Activated T-cell treated with anti-CD3 and anti-CD28 coated beads, Interleukin-2, amount 50 U/mL, for 24 hours (primary cell): ENCODE results near the gene PGLYRP3.
A peak's percentile ranks its signal among the peaks of the same experiment; 100 is the strongest.
"Not testable (repeated sequence)": the region's sequence is repeated elsewhere in the genome, so short reads cannot be mapped to it uniquely, and the experiment has no call there.

Experiments
- DNase-seq: peaks from one replicate; pipeline ENCODE4 v3.0.0-alpha.2; 2020
- H3K27ac Mint-ChIP-seq: 2 replicates; pipeline ENCODE4 v1.8.0; 2020; ENCODE audit warnings: mild to moderate bottlenecking, mixed read lengths
- H3K27me3 Mint-ChIP-seq: 2 replicates; pipeline ENCODE4 v1.8.0; 2020; ENCODE audit warnings: mixed read lengths
- H3K36me3 Mint-ChIP-seq: 2 replicates; pipeline ENCODE4 v1.8.0; 2020; ENCODE audit warnings: low read depth, mixed read lengths
- H3K4me1 Mint-ChIP-seq: 2 replicates; pipeline ENCODE4 v1.8.0; 2020; ENCODE audit warnings: low read depth, mixed read lengths
- H3K4me3 Mint-ChIP-seq: 2 replicates; pipeline ENCODE4 v1.8.0; 2020; ENCODE audit warnings: mild to moderate bottlenecking, moderate library complexity, mixed read lengths
- H3K9me3 Mint-ChIP-seq: 2 replicates; pipeline ENCODE4 v1.8.0; 2020; ENCODE audit warnings: mixed read lengths

The PGLYRP3 gene

GRCh38 chr1:153353226-153353947, 40.6 kb upstream of the PGLYRP3 start:
- peaks cover 18% of the 10 kb centered on the region for H3K27me3 Mint-ChIP-seq
- DNase-seq: no peak
- H3K4me1 Mint-ChIP-seq: peaks cover 13% of the 10 kb centered on the region
- H3K36me3 Mint-ChIP-seq: no peaks in the 10 kb centered on the region
- H3K4me3 Mint-ChIP-seq: no peak overlapping the region
- no peaks in the 10 kb centered on the region for H3K9me3 Mint-ChIP-seq
- H3K27ac Mint-ChIP-seq: no peak overlapping the region

GRCh38 chr1:153352523-153352922, 39.8 kb upstream of the PGLYRP3 start:
- Mint-ChIP-seq H3K4me1 (peaks cover 6% of the 10 kb centered on the region), H3K36me3 (no peaks in the 10 kb centered on the region), H3K4me3 (no peak overlapping the region), H3K27ac (no peak overlapping the region), H3K27me3 (peaks cover 24% of the 10 kb centered on the region), H3K9me3 (no peaks in the 10 kb centered on the region)
- peak; percentile 67 for DNase-seq

DNA sequence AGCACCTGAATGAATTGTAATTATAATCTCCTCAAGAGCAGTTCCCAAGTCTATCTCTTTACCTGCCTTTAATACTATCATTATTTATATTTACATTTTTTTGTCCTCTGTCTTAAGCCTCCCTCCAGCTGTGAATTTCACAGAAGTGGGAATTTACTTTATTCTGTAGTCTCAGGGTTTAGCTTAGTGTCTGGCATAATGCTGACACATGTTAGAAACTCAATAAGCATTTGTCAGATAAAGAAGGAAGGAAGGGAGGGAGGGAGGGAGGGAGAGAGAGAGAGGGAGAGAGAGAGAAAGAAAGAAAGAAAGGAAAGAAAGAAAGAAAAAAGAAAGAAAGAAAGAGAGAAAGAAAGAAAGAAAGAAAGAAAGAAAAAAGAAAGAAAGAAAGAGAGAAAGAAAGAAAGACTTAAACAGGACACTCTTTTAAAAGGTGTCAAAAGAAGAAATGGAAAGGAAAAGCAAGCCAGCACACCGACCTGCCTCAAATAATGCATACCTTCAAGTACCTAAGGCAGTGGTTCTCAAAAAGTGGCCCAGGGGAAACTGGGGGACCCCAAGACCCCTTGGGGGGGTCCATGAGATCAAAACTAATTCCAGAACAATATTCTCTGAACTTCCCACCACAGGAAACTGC, 37.7 kb upstream of the PGLYRP3 start:
- no peak for DNase-seq
- H3K4me3 Mint-ChIP-seq: no peak overlapping the region
- H3K9me3 Mint-ChIP-seq: no peaks in the 10 kb centered on the region
- H3K27me3 Mint-ChIP-seq: peaks cover 32% of the 10 kb centered on the region
- no peaks in the 10 kb centered on the region for H3K36me3 Mint-ChIP-seq
- no peak overlapping the region for H3K27ac Mint-ChIP-seq
- peaks cover 13% of the 10 kb centered on the region for H3K4me1 Mint-ChIP-seq

DNA sequence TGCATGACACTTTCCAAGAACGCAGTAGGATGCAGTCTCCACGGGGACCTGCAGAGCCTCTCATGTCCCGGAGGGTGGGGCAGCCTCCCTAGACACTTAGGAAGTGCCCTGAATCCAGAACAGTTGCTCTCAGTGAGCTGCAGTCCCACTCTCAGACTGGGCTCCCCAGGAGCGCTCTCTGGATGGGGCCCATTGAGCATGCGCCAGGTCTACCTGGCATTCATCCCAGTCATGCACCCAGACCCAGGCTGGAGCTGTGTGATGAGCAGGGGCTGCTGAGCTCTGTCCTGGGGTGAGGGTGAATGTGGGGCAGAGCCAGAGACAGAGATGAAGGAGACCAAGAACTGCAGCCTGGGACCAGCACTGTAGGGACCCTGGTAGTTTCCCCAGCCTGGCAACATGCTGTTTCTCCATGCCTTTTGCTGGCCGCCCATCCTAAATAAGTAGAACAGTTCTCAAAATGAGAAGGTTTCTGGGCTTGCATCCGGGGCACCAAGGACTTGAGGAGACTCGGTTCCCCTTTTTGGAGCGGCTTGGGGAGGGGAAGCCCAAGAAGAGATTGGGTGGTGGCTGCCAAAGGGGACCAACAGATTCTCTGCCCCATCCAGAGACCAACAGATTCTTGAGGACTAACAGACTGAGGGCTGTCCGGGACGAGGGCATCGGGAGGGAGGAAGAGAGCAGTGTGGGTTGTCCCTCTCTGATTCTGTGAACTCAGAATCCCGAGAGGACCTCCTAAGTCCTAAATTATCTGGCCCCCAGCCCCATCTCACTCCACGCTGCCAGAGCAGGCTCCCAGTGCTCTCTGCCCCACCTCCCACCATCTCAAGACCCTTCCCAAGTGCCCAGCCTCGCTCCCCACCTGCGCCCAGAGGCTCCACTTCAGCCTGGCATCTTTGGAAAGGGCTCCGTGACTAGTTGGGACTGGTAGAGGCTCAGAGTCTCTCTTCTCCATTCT, 36.9 kb upstream of the PGLYRP3 start:
- Mint-ChIP-seq H3K27ac (no peak overlapping the region), H3K4me1 (peaks cover 20% of the 10 kb centered on the region), H3K9me3 (no peaks in the 10 kb centered on the region), H3K36me3 (no peaks in the 10 kb centered on the region), H3K4me3 (no peak overlapping the region), H3K27me3 (peaks cover 32% of the 10 kb centered on the region)
- no peak for DNase-seq

GRCh38 chr1:153348511-153349362, 36.0 kb upstream of the PGLYRP3 start, which contains the start of gene PGLYRP4:
PGLYRP4 (minus strand) TSS chr1:153348841; CDS start chr1:153347932, 909 bp downstream.
- H3K36me3 Mint-ChIP-seq: no peaks in the 10 kb centered on the region
- no peak within 1 kb of the TSS for H3K4me3 Mint-ChIP-seq
- peaks cover 32% of the 10 kb centered on the region for H3K27me3 Mint-ChIP-seq
- H3K4me1 Mint-ChIP-seq: peaks cover 27% of the 10 kb centered on the region
- H3K9me3 Mint-ChIP-seq: no peaks in the 10 kb centered on the region
- DNase-seq: no peak
- H3K27ac Mint-ChIP-seq: no peak within 1 kb of the TSS

DNA sequence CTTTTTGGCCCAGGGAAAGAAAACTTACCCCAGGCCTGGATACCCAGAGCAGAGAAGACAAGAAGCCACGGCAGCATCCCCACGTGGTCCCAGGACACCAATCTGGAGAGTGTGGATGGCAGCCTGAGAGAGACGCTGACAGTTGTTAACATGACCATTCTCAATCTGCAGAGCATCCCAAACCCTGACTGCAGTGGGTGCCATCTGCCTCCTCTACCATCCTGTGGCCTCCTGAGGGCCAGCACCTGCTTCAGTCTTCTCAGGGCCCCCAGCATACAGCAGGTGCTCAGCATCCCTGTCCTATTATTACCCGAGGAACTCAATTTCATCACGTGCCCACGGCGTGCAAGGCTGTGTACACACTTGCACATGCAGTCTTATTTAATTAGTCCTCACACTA, 35.1 kb upstream of the PGLYRP3 start:
- Mint-ChIP-seq H3K36me3 (no peaks in the 10 kb centered on the region), H3K4me1 (peaks cover 31% of the 10 kb centered on the region), H3K4me3 (no peak overlapping the region), H3K27ac (no peak overlapping the region), H3K9me3 (no peaks in the 10 kb centered on the region), H3K27me3 (peaks cover 32% of the 10 kb centered on the region)
- no peak for DNase-seq

DNA sequence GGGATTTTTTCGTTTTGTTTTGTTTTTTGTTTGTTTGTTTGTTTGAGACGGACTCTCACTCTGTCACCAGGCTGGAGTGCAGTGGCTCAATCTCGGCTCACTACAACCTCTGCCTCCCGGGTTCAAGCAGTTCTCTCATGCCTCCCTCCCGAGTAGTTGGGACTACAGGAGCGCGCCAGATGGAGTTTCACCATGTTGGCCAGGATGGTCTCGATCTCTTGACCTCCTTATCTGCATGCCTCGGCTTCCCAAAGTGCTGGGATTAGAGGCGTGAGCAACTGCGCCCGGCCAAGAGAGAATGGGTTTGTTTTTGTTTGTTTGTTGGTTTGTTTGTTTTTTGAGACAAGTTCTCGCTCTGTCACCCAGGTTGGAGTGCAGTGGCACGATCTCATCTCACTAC, 34.3 kb upstream of the PGLYRP3 start:
- not testable (repeated sequence) for H3K27ac Mint-ChIP-seq, H3K4me3 Mint-ChIP-seq, H3K9me3 Mint-ChIP-seq, DNase-seq, H3K36me3 Mint-ChIP-seq
- Mint-ChIP-seq H3K4me1 (peaks cover 34% of the 10 kb centered on the region), H3K27me3 (peaks cover 39% of the 10 kb centered on the region)

DNA sequence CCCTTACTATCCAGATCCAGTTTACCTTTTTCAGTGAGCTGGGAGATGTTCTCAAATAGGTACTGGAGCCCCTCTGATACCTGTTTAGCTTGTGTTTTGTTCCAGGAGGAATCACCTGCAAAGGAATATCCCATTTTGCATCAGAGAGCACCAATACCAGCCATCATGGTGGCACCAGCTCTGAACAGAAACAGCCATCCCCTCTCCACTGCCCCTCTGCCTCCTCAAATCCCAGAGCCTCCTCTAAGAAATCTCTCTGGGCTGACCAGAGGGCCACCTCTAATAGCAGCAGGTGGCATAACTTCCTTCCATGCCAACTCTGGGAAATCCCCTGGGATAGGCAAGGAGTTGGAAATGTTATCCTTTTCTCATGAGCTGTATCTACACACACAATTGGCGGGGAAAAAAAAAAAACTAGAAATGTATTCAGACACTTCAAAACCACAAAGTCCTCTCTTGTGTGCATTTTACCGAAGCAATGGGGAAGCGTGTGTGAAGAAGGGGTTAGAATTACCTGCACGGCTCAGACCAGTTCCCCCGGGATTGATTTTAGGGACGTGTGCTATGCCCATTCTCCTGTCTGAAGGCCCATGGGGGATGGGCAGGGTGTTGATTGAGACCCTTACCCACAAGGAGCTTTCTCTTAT, 33.4 kb upstream of the PGLYRP3 start:
- no peak overlapping the region for H3K4me3 Mint-ChIP-seq
- no peaks in the 10 kb centered on the region for H3K36me3 Mint-ChIP-seq
- H3K27me3 Mint-ChIP-seq: peaks cover 39% of the 10 kb centered on the region
- peaks cover 34% of the 10 kb centered on the region for H3K4me1 Mint-ChIP-seq
- H3K9me3 Mint-ChIP-seq: no peaks in the 10 kb centered on the region
- H3K27ac Mint-ChIP-seq: no peak overlapping the region
- no peak for DNase-seq

DNA sequence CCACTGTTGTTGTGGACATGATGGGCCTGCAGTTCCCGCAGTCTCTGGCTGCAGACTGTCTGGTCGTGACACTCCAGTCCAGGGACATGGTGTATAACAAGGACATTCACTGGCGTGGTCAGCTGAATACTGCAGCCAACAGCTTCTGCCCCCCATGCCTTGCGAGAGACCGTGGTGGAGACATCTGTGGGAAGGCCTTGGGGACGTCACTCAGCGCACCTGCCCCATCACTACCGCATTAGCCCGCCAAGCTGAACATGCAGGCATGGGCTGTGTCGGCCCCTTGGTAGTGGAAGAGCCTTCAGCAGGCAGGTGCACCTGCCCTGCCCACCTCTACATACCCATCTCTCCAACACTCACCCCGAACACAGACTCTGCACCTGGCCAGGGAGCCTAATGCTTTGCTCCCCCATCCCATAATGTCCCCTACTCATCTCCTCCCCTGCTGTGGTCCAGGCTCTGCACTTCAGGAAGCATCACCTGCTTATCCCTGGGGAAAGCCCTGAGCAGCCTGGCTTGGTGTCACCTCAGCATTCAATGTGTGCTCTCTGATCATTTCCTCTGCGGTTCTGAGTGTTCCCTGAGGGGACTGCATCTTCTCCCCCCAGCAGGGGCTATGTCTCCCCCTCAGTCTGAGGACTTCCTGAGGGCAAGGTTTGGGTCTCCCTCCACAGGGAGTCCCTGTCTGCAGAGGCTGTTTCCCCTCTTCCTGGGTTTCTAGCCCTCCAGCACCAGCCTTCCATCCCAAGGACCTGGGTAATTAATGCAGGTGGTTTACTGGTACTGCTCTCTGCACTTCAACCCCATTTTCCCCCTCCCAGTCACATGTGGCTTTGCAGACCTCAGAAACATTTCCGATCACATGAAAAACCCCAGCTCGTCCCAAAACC, 32.7 kb upstream of the PGLYRP3 start:
- H3K4me3 Mint-ChIP-seq: no peak overlapping the region
- peaks cover 36% of the 10 kb centered on the region for H3K4me1 Mint-ChIP-seq
- no peak for DNase-seq
- peaks cover 36% of the 10 kb centered on the region for H3K27me3 Mint-ChIP-seq
- H3K9me3 Mint-ChIP-seq: no peaks in the 10 kb centered on the region
- no peaks in the 10 kb centered on the region for H3K36me3 Mint-ChIP-seq
- no peak overlapping the region for H3K27ac Mint-ChIP-seq

DNA sequence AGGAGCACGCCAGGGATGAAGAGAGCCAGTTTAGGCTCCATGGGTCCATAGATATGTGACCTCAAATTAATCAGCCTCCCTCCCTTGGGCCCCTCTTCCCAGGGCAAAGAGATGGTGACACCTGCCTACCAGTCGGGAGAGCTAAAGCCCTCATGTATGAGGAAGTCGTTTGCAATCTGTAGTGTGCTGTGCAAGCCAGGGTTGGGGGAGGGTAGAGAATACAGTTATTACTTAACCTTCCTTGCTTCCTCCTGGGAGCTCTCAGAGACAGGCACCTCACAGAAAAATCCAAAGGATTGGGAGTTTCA, 31.9 kb upstream of the PGLYRP3 start:
- no peaks in the 10 kb centered on the region for H3K9me3 Mint-ChIP-seq
- H3K27me3 Mint-ChIP-seq: peaks cover 35% of the 10 kb centered on the region
- DNase-seq: no peak
- H3K27ac Mint-ChIP-seq: no peak overlapping the region
- H3K36me3 Mint-ChIP-seq: no peaks in the 10 kb centered on the region
- H3K4me3 Mint-ChIP-seq: no peak overlapping the region
- peaks cover 42% of the 10 kb centered on the region for H3K4me1 Mint-ChIP-seq

GRCh38 chr1:153343811-153344717, 31.3 kb upstream of the PGLYRP3 start:
- H3K4me1 Mint-ChIP-seq: peaks cover 47% of the 10 kb centered on the region
- H3K27ac Mint-ChIP-seq: no peak overlapping the region
- H3K9me3 Mint-ChIP-seq: no peaks in the 10 kb centered on the region
- peaks cover 29% of the 10 kb centered on the region for H3K27me3 Mint-ChIP-seq
- H3K4me3 Mint-ChIP-seq: no peak overlapping the region
- DNase-seq: no peak
- H3K36me3 Mint-ChIP-seq: no peaks in the 10 kb centered on the region

DNA sequence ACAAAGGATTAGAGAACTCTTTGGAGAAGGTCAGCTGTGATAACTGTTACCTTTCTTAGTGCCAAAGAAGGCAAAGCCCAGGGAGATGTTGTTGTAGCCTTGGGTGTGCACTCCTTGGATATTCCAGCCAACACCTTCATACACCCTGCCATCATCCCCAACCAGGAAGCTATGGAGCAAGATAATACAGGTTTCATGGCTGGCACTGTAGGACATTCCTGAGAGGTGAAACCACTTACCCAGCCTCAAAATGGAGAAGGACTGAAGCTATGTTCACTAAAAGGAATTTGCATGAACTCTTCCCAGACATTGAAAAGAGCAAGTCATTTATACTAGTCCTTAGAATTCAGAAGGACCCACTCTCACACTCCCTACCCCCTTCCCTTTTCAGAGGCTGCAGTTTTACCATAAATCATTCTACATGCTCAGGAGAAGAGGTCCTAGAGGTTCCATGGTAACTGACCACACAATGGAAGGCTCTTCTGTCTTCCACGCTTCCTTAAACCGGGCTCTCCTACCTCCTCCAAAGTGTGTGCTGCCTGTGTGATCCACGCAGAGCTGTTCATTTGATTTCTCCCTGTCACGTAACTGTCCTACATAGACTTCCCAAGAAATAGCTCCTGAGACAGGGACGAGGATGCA, 30.4 kb upstream of the PGLYRP3 start:
- no peak for DNase-seq
- Mint-ChIP-seq H3K36me3 (no peaks in the 10 kb centered on the region), H3K4me3 (no peak overlapping the region), H3K9me3 (no peaks in the 10 kb centered on the region), H3K27me3 (peaks cover 24% of the 10 kb centered on the region), H3K27ac (no peak overlapping the region), H3K4me1 (peaks cover 47% of the 10 kb centered on the region)
